Lung microvascular endothelial cell (primary cell): ENCODE data around the gene NRSN1. TPM values are rescaled to one million over a fixed set of nuclear protein-coding genes. Genes with fewer than 3 reads are reported as not detected.
A peak's percentile ranks its signal among the peaks of the same experiment; 100 is the strongest.
"Not testable (repeated sequence)": the region's sequence is repeated elsewhere in the genome, so short reads cannot be mapped to it uniquely, and the experiment has no call there.

Experiments used
- DNase-seq, 2 donors: peaks; one replicate each; pipeline versions ENCODE4 v3.0.0 to v3.0.0-alpha.2; 2010; ENCODE audit warnings: low read depth in 2 of 2
- total RNA-seq: library from RNA; depleted of rRNA; stranded (reverse); fragments of >200 nt; gene quantifications from 2 replicates; pipeline ENCODE4 v1.2.1, GENCODE V29; 2014

The NRSN1 gene
- total RNA-seq, 1 donor from 2014 or later: not detected

DNA sequence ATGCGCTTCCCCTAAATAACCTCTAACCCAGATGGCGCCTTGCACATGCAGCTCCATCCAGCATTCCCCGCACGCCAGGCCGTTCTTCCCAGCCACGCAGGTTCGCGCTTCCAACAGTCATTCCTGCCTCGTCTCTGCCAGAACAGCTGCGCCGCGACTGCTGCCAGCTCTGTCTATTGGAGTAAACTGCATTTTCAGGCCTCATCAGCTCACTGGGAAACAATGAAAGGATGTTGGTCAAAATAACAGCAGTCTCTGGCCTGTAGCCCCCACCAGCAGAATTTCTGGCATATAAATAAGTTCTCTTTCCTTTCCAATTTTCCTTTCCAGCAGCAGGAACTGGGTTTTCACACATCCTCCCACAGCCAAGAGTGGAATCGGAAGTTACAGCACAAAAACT lies 14.6 kb downstream of the NRSN1 start:
- peak in 1 of 2 donors; percentile 29 for DNase-seq

DNA sequence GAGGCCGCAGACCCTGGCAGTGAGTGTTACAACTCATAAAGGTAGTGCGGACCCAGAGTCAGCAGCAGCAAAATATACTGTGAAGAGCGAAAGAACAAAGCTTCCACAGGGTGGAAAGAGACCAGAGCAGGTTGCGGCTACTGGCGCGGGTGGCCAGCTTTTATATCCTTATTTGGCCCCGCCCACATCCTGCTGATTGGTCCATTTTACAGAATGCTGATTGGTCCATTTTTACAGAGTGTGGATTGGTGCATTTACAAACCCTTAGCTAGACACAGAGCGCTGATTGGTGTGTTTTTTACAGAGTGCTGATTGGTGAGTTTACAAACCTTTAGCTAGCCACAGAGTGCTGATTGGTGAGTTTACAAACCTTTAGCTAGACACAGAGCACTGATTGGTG lies 16.7 kb downstream of the NRSN1 start:
- DNase-seq: not testable (repeated sequence)

- DNase-seq: no peak
Observed at GRCh38 chr6:24145690-24146131, 19.7 kb downstream of the NRSN1 start.

GRCh38 chr6:24146871-24147270 lies 20.9 kb downstream of the NRSN1 start:
- no peak for DNase-seq

- DNase-seq: no peak
Observed at GRCh38 chr6:24147511-24148153, 21.6 kb downstream of the NRSN1 start.

GRCh38 chr6:24148154-24148570 lies 22.1 kb downstream of the NRSN1 start:
- no peak for DNase-seq

- no peak for DNase-seq
Observed at GRCh38 chr6:24148684-24149083, 22.7 kb downstream of the NRSN1 start.

- no peak for DNase-seq
Observed at GRCh38 chr6:24149296-24149695, 23.3 kb downstream of the NRSN1 start.

DNA sequence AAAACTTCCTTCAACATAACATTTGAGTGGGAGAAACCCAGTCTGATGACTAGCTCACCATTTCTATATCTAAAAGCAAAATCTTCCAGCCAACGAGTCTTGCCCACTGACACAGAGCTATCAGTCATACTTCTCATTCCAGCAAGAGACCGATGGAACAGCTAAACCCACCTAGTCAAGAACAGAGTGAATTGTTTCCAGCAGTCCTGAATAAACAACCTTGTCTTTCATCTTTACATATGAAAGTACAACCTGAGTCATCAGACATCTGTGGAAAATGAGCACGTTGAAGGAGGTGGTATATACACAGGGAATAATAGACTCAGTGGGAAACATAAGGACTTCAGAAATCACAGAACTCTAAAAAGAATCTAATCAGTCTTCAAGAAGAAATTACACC lies 23.8 kb downstream of the NRSN1 start:
- no peak for DNase-seq

DNA sequence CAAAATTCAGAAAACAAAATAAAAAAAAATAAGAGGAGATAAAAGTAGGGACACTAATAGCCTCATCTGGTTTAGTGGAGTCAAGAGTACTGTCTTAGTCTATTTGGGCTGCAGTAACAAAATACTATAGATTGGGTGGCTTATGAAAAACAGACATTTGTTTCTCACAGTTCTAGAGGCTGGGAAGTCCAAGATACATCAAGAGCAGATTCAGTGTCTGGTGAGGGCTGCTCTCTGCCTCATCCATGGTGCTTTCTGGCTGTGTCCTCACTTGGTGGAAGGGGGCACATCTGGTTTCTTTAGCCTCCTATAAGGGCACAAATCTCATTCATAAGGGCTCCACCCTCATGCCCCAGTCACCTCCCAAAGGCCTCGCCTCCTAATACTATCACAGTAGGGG lies 26.0 kb downstream of the NRSN1 start:
- DNase-seq: no peak

- no peak for DNase-seq
Observed at GRCh38 chr6:24154121-24154520, 28.1 kb downstream of the NRSN1 start.

- no peak for DNase-seq
Observed at GRCh38 chr6:24157886-24158285, 31.9 kb downstream of the NRSN1 start.

DNA sequence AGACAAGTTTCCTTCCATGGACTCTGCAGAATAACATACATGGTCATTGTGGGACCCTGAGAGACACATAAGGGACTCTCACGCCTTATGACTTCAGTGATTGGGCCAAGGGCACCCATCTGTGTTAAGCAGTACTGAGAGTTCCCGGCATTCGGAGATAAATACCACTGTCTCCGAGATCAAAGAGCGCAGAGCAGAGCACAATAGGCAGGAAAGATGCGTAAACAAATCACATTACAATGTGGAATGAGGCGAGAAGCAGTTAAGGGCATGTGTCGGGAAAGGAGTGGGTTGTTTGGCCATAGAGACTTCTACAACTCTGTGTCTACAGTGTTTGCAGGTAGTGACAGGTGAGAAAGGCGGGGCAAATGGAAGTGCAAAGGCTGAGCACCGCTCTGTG lies 57.6 kb downstream of the NRSN1 start:
- no peak for DNase-seq

DNA sequence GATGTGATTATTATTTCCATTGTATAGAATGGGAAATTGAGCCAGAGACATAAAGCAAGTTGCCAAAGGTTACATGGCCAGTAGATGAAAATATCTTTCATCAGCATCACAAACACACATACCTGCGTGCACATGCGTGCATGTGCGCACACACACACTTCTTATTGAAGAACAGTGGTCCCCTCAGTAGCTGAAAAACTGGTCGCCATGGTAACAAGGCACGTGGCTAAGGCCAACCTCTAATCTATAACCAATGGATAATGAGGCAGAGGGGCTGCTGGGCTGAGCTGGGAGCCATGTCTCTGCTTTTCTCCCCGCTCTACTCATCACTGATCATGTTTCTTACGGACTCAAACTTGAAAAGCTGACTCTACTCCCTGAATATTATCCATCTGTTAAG lies 60.3 kb downstream of the NRSN1 start:
- no peak for DNase-seq

- DNase-seq: no peak
Observed at GRCh38 chr6:24187965-24188577, 62.1 kb downstream of the NRSN1 start.

- DNase-seq: no peak
Observed at GRCh38 chr6:24188578-24189080, 62.6 kb downstream of the NRSN1 start.

GRCh38 chr6:24191346-24191745 lies 65.3 kb downstream of the NRSN1 start:
- DNase-seq: no peak

- no peak for DNase-seq
Observed at GRCh38 chr6:24193364-24193763, 67.3 kb downstream of the NRSN1 start.

- DNase-seq: no peak
Observed at GRCh38 chr6:24194978-24195700, 69.1 kb downstream of the NRSN1 start.

DNA sequence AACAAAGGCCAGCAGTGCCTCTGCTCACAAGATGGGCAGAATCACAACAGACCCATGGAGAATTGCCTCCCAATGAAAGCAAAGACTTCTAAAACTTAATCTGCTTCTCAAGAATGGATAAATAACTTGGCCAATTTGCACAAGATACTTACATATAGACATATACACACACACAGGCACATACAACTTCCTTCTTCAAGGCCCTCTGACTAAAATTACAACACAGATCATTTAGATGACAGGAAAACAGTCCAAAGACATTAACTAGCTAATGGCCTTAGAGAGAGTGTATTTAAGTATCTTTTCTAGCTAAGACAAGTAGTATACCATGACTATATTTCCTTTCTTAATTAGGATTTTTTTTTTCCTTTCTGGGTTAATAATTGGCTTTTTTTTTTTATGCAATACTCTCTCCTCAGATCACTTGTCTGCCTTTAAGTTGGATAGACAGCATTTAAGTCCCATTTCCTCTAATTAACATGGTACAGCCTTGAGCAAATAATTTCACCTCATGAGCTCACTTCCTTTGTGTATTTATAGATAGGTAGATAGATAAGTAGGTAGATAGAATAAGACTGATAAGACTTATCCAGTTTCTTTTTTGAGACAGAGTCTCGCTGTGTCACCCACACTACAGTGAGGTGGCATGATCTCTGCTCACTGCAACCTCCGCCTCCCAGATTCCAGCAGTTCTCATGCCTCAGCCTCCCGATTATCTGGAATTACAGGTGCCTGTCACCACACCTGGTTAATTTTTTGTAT lies 70.0 kb downstream of the NRSN1 start:
- no peak for DNase-seq
